Measurements from ENCODE around the gene GUCY2D.

DNA sequence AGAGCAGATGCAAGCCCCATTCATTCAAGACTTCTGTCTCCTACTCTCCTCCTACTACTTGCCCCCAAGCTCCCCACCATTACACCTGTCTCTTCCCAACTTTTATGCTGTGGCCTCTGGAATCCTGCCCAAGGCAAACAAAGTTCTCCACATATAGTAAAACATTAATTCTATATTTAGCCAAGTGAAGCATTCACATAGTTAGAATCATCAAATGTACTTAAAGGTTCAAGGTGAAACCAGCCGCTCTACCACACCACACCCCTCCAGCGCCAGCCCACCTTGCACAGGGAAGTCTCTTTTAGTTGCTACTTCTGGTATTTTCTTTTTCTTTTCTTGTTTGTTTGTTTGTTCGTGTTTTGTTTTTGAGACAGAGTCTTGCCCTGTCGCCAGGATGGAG lies 25.4 kb upstream of the GUCY2D start:
- TF ChIP-seq, protein P1, sequence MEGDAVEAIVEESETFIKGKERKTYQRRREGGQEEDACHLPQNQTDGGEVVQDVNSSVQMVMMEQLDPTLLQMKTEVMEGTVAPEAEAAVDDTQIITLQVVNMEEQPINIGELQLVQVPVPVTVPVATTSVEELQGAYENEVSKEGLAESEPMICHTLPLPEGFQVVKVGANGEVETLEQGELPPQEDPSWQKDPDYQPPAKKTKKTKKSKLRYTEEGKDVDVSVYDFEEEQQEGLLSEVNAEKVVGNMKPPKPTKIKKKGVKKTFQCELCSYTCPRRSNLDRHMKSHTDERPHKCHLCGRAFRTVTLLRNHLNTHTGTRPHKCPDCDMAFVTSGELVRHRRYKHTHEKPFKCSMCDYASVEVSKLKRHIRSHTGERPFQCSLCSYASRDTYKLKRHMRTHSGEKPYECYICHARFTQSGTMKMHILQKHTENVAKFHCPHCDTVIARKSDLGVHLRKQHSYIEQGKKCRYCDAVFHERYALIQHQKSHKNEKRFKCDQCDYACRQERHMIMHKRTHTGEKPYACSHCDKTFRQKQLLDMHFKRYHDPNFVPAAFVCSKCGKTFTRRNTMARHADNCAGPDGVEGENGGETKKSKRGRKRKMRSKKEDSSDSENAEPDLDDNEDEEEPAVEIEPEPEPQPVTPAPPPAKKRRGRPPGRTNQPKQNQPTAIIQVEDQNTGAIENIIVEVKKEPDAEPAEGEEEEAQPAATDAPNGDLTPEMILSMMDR (IDR thresholded peaks at IDR 0.05) = no peak
- TF ChIP-seq POLR2AphosphoS5 (IDR thresholded peaks at IDR 0.05) (no peak), POLR2A (IDR thresholded peaks at IDR 0.05) (no peak)

Measured in transverse colon (tissue), 4 donors.